Neural progenitor cell (in vitro differentiated cells): ENCODE data around the gene OBP2B. TPM values are rescaled to one million over a fixed set of nuclear protein-coding genes. Genes with fewer than 3 reads are reported as not detected.
"Not testable (repeated sequence)": the region's sequence is repeated elsewhere in the genome, so short reads cannot be mapped to it uniquely, and the experiment has no call there.

ENCODE experiments used
- DNase-seq: peaks from one replicate; pipeline ENCODE4 v3.0.0-alpha.2; 2016; ENCODE audit warnings: low spot score
- H2AFZ ChIP-seq: fragments of 200-600 bp; sonication (generic); replicated peaks from 2 replicates; pipeline ENCODE4 v1.6.1; 2016; ENCODE audit warnings: antibody characterized with exemption
- H3F3A ChIP-seq: fragments of 200-600 bp; sonication (generic); 2 replicates; pipeline ENCODE4 v1.6.1; 2016; ENCODE audit warnings: antibody characterized with exemption, low read depth
- H3K27ac ChIP-seq: fragments of 200-600 bp; sonication (generic); 2 replicates; pipeline ENCODE4 v1.5.1; 2016; ENCODE audit warnings: mild to moderate bottlenecking
- H3K27me3 ChIP-seq: fragments of 200-600 bp; sonication (generic); 2 replicates; pipeline ENCODE4 v1.6.1; 2016; ENCODE audit warnings: mild to moderate bottlenecking, moderate library complexity
- H3K36me3 ChIP-seq: fragments of 200-600 bp; sonication (generic); 2 replicates; pipeline ENCODE4 v1.5.1; 2016
- H3K4me1 ChIP-seq: fragments of 200-600 bp; sonication (generic); 2 replicates; pipeline ENCODE4 v1.6.1; 2016; ENCODE audit warnings: mixed run types
- H3K4me2 ChIP-seq: fragments of 200-600 bp; sonication (generic); 2 replicates; pipeline ENCODE4 v1.6.1; 2016
- H3K4me3 ChIP-seq: fragments of 200-600 bp; sonication (generic); 2 replicates; pipeline ENCODE4 v1.5.1; 2016
- H3K79me2 ChIP-seq: fragments of 200-600 bp; sonication (generic); 2 replicates; pipeline ENCODE4 v1.6.1; 2016; ENCODE audit warnings: low read depth
- H3K9ac ChIP-seq: fragments of 200-600 bp; sonication (generic); 2 replicates; pipeline ENCODE4 v1.6.1; 2016
- H3K9me3 ChIP-seq: fragments of 200-600 bp; sonication (generic); 2 replicates; pipeline ENCODE4 v1.5.1; 2016; ENCODE audit warnings: low read depth
- H4K20me1 ChIP-seq: fragments of 200-600 bp; sonication (generic); 2 replicates; pipeline ENCODE4 v1.6.1; 2016; ENCODE audit warnings: low read depth
- H3K27ac Mint-ChIP-seq: 3 replicates; pipeline ENCODE4 v1.8.0; 2021; ENCODE audit warnings: mixed read lengths
- H3K27me3 Mint-ChIP-seq: 2 replicates; pipeline ENCODE4 v1.8.0; 2022; ENCODE audit warnings: low read depth, mild to moderate bottlenecking, inconsistent platforms, moderate library complexity, mixed read lengths; ENCODE audit not compliant: insufficient read depth
- H3K36me3 Mint-ChIP-seq: 3 replicates; pipeline ENCODE4 v1.8.0; 2021; ENCODE audit warnings: mixed read lengths
- H3K4me1 Mint-ChIP-seq: 3 replicates; pipeline ENCODE4 v1.8.0; 2021; ENCODE audit warnings: mixed read lengths
- H3K4me3 Mint-ChIP-seq: 3 replicates; pipeline ENCODE4 v1.8.0; 2021; ENCODE audit warnings: mild to moderate bottlenecking, moderate library complexity, mixed read lengths
- H3K9me3 Mint-ChIP-seq: 3 replicates; pipeline ENCODE4 v1.8.0; 2020; ENCODE audit warnings: mixed read lengths
- CTCF ChIP-seq: fragments of 200-600 bp; sonication (generic); IDR thresholded peaks from 2 replicates; pipeline ENCODE4 v1.5.1; 2017; ENCODE audit warnings: antibody characterized with exemption, mild to moderate bottlenecking
- EZH2 ChIP-seq: fragments of 200-600 bp; sonication (generic); IDR thresholded peaks from 2 replicates; pipeline ENCODE4 v1.6.1; 2017; ENCODE audit warnings: antibody characterized with exemption, mild to moderate bottlenecking, moderate library complexity
- EZH2phosphoT487 ChIP-seq: fragments of 200-600 bp; sonication (generic); IDR thresholded peaks from 2 replicates; pipeline ENCODE4 v1.6.1; 2017; ENCODE audit warnings: antibody characterized with exemption
- total RNA-seq: library from RNA; depleted of rRNA; stranded (reverse); fragments of >200 nt; gene quantifications from 2 replicates; pipeline ENCODE4 v1.2.3, GENCODE V29; 2015; ENCODE audit warnings: low replicate concordance

OBP2B gene
- total RNA-seq, 1 donor from 2014 or later = not detected

GRCh38 chr9:133238272-133238850 is 29.3 kb upstream of the OBP2B start:
- H3K36me3 ChIP-seq = no peaks in the 10 kb centered on the region
- peaks cover 15% of the 10 kb centered on the region for H3K4me1 Mint-ChIP-seq
- H3K27me3 Mint-ChIP-seq = peaks cover 22% of the 10 kb centered on the region
- H3K9me3 ChIP-seq = no peaks in the 10 kb centered on the region
- no peak overlapping the region for H3K9ac ChIP-seq
- no peak overlapping the region for H3K27ac Mint-ChIP-seq
- no peak overlapping the region for H3K27ac ChIP-seq
- H3K4me1 ChIP-seq = no peaks in the 10 kb centered on the region
- peak overlapping the region; percentile 14 for H3K4me3 ChIP-seq
- peaks cover 36% of the 10 kb centered on the region for H3K27me3 ChIP-seq
- no peaks in the 10 kb centered on the region for H4K20me1 ChIP-seq
- peaks cover 23% of the 10 kb centered on the region for H3F3A ChIP-seq
- peak overlapping the region; percentile 61 for H3K4me2 ChIP-seq
- H2AFZ ChIP-seq = no peak overlapping the region
- no peaks in the 10 kb centered on the region for H3K79me2 ChIP-seq
- H3K36me3 Mint-ChIP-seq = no peaks in the 10 kb centered on the region
- TF ChIP-seq CTCF (no peak), EZH2phosphoT487 (no peak), EZH2 (no peak)
- H3K4me3 Mint-ChIP-seq = peak overlapping the region; percentile 78
- DNase-seq = peak; percentile 81
- H3K9me3 Mint-ChIP-seq = peaks cover 2% of the 10 kb centered on the region

GRCh38 chr9:133237035-133237731 is 28.1 kb upstream of the OBP2B start:
- no peak overlapping the region for H3K4me3 ChIP-seq
- DNase-seq = no peak
- H3K9ac ChIP-seq = no peak overlapping the region
- no peaks in the 10 kb centered on the region for H3K9me3 ChIP-seq
- H2AFZ ChIP-seq = no peak overlapping the region
- H3K27ac ChIP-seq = no peak overlapping the region
- peaks cover 23% of the 10 kb centered on the region for H3F3A ChIP-seq
- Mint-ChIP-seq H3K27ac (no peak overlapping the region), H3K27me3 (peaks cover 22% of the 10 kb centered on the region), H3K36me3 (no peaks in the 10 kb centered on the region), H3K4me3 (peak overlapping the region; percentile 46), H3K4me1 (peaks cover 15% of the 10 kb centered on the region), H3K9me3 (peaks cover 2% of the 10 kb centered on the region)
- no peaks in the 10 kb centered on the region for H3K36me3 ChIP-seq
- no peaks in the 10 kb centered on the region for H4K20me1 ChIP-seq
- TF ChIP-seq EZH2phosphoT487 (no peak), EZH2 (no peak), CTCF (no peak)
- H3K4me1 ChIP-seq = no peaks in the 10 kb centered on the region
- H3K27me3 ChIP-seq = peaks cover 35% of the 10 kb centered on the region
- no peak overlapping the region for H3K4me2 ChIP-seq
- H3K79me2 ChIP-seq = no peaks in the 10 kb centered on the region

- not testable (repeated sequence) for H2AFZ ChIP-seq, H3K9me3 Mint-ChIP-seq, H3K4me3 ChIP-seq, H3K4me3 Mint-ChIP-seq, H3K27ac ChIP-seq, H3K4me2 ChIP-seq, H4K20me1 ChIP-seq, H3K79me2 ChIP-seq, H3K9ac ChIP-seq, H3K36me3 ChIP-seq, H3K4me1 ChIP-seq, H3K36me3 Mint-ChIP-seq, H3K27ac Mint-ChIP-seq, DNase-seq, H3K9me3 ChIP-seq
- H3K27me3 ChIP-seq = peaks cover 42% of the 10 kb centered on the region
- Mint-ChIP-seq H3K27me3 (peaks cover 18% of the 10 kb centered on the region), H3K4me1 (peaks cover 15% of the 10 kb centered on the region)
- peaks cover 23% of the 10 kb centered on the region for H3F3A ChIP-seq
These were observed 27.4 kb upstream of the OBP2B start for GRCh38 chr9:133236291-133237034.
